GM12873 (cell line): ENCODE results near the gene SIGLEC8.

Source experiments
- TF ChIP-seq, protein P1 (sequence below): IDR thresholded peaks from 2 replicates; pipeline ENCODE4 v1.5.1; 2012; ENCODE audit warnings: low read depth, mild to moderate bottlenecking, moderate library complexity, low read length, control low read depth; ENCODE audit not compliant: insufficient read depth; ENCODE audit errors: missing control alignments

Gene SIGLEC8

DNA sequence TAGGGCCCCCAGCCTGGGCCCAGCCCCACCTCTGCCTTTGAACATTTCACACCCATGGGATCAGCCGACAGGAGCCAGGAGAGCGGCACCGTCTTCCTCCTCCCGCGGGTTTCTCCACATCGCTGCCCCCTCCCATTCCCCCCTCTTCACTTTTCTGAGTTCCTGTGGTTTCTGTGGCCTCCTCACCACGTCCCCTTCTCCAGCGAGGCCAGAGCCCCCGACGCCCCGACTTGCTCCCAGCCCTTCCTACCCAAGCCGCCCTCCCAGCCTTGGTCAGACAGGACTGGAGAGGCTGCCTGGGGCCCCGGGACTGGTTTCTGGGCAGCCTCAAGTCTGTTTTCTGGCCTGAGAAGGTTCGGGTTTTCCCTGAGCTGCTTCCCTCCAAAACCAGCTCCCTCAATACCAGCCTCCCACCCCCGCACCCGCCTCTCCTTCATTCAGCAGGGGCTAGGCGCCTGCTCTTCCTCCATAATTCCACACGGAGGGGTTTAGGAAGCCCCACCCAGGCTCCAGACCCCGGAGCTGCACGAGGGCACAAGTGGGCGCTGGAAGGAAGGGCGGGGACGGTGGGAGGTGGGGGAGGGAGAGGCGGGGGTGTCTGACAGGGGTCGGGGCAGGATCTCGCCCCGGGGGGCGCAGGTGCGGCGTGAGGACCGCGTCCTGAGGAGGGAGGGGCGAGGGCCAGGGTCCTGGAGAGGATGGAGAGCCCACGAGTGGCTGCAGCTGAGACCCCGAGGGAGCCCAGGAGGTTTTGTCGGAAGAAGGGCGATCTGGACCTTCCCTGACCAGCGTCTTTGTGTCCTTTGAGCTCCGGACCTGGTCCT, 36.8 kb downstream of the SIGLEC8 start:
- TF ChIP-seq, protein P1, sequence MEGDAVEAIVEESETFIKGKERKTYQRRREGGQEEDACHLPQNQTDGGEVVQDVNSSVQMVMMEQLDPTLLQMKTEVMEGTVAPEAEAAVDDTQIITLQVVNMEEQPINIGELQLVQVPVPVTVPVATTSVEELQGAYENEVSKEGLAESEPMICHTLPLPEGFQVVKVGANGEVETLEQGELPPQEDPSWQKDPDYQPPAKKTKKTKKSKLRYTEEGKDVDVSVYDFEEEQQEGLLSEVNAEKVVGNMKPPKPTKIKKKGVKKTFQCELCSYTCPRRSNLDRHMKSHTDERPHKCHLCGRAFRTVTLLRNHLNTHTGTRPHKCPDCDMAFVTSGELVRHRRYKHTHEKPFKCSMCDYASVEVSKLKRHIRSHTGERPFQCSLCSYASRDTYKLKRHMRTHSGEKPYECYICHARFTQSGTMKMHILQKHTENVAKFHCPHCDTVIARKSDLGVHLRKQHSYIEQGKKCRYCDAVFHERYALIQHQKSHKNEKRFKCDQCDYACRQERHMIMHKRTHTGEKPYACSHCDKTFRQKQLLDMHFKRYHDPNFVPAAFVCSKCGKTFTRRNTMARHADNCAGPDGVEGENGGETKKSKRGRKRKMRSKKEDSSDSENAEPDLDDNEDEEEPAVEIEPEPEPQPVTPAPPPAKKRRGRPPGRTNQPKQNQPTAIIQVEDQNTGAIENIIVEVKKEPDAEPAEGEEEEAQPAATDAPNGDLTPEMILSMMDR, result no peak

DNA sequence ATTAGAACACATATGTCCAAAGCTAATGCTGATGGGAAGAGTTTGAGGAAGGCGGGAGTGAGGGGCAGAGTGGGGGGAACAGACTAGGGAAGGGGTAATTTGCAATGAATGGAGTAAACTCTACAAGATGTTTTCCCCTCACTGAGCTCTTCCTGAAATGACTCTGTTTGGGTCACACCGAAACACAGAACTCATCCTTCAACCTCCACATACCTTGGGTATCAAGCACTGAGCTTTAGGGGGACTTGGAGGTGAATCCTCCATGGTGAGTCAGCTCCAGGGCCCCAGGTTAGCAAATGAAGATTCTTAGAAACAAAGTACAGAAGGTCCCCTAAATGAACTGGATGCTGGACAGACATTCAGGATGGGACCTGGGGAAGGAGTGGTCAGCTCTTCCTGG, 39.5 kb downstream of the SIGLEC8 start:
- TF ChIP-seq, protein P1, result no peak

DNA sequence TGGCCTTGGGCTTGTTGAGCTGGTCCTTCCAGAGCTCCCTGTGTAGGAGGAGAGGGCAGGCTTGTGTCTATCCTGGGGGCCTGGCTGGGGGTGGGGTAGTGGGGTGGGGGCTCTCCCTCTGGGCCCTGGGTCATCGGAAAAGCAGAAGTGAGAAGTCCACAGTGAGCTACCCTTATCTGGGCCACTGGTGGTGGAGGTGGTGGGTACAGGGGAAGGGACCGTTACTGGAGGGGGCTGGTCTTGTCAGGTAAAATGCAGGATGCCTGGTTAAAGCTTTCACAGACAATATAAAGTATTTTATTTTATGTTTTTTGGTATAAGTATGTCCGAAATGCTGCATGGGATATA, 40.5 kb downstream of the SIGLEC8 start:
- TF ChIP-seq, protein P1, result no peak

DNA sequence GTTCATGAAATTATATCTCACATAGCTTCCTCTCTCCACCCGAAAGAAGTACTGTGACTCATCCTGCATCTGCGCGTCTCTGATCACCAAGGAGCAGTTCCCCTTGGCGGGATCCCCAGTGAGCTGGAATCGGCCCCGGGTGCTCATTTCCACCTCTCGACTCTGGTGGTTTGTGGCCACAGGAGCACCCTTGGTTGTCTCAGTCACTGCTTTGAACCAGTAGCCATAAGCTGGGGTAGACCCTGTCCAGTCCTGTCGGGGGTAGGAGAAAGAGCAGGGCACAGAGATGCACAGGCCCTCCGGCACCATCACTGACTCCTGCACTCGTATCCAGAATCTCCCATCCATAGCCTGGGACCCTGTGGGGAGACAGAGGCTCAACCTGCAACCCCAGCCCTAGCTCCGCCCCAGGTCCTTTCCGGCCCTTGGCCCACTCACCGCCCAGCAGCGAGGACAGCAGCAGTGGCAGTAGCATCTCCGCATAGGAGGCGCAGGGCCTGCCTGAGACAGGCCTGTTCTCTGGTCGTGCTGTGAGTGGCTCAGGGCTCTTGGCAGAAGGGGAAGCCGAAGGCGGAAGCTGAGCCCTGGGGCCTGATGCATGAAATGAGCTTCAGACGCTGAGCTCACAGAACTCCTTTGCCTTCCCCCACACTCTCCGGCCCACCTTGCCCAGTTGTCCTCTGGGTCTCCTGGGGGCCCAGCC, 41.0 kb downstream of the SIGLEC8 start, which contains the start of gene SIGLEC10:
SIGLEC10 (minus strand) TSS at position 536 of the 703 bp plus-strand sequence; CDS start at position 475, 61 bp downstream.
- TF ChIP-seq, protein P1, result no peak

DNA sequence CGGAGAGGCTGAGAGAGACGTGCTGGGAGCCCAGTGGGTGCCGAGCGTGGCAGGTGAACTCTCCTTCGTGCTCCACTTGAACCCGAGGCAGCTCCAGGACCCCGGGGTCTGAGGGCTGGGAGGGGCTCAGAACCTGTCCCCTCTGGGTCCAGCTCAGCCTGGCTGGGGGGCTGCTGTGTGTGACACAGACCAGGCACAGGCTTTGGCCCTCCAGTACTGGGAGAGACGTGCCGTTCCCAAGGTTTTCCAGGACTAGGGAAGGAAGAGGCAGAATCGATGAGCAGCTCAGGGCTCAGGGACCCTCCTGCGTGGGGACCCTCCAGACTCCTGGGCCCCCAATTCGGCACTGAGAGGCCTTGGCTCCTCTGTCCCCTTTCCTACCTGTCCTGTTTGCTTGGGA, 43.1 kb downstream of the SIGLEC8 start:
- TF ChIP-seq, protein P1, result no peak

DNA sequence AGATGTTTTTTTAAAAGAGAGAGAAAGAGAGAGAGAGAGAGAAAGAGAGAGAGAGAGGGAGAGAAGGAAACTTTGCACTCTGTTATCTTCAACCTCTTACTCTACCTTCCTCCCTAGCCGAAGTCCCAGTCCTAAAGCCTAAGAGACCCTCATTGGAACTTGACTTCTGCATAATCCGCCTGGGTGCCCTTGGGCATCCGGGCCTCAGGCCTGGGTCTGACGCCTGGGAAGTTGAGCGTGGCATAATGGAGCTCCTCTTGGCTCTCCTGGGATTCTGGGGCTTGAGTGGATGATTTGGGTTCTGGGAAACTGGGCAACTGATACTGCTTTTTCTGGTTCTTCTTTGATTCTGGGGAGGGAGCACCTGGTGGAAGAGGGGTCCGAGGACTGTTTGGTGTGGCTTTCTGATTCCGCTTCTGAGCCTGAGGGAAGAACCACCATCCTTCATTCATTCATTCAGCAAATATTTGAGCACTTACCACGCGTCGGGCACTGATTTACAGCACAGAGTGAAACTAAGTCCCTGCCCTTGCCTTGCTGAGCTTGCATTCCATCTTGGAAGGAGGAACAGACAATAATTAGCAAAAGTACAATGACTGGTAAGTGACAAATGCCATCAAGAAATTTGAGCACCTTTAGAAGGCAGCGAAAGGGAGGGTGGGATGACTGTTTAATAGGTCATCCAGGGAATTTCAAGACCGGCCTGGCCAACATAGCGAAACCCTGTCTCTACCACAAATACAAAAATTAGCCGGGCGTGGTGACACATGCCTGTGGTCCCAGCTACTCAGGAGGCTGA, 47.1 kb downstream of the SIGLEC8 start:
- TF ChIP-seq, protein P1, result no peak

DNA sequence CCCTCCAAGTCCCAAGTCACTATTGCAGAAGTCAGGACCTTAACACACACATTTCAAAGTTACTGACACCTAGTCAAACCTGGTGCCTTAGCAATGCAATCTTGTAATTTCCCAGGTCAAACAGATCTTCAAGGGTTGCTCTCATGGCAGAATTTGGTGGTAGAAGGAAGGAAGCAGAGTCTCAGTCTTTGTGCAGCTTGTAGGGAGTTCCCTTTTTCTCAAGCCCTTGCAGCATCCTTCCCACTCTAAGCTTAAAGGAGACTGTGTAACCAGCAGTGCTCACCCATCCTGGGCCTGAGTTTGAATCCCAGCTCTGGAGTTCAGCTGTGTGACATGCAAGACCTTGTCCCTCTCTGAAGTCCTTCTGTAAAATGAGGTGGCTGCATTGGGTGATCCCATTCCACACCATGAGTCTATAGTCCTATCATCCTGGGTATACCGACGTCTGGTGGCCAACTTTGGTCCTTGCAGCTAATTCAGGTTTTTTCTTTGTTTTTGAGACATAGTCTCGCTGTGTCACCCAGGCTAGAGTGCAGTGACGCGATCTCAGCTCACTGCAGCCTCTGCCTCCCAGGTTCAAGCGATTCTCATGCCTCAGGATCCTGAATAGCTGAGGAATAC, 50.6 kb downstream of the SIGLEC8 start:
- TF ChIP-seq, protein P1, result peak; percentile 66
